ENCODE measurements around the gene CCL4.
"Not testable (repeated sequence)": the region's sequence is repeated elsewhere in the genome, so short reads cannot be mapped to it uniquely, and the experiment has no call there.

CCL4 gene

GRCh38 chr17:36092230-36092629 lies 11.4 kb upstream of the CCL4 start:
- Histone ChIP-seq H3K27ac (no peak overlapping the region), H3K4me3 (no peak overlapping the region)
- TF ChIP-seq, protein P1, sequence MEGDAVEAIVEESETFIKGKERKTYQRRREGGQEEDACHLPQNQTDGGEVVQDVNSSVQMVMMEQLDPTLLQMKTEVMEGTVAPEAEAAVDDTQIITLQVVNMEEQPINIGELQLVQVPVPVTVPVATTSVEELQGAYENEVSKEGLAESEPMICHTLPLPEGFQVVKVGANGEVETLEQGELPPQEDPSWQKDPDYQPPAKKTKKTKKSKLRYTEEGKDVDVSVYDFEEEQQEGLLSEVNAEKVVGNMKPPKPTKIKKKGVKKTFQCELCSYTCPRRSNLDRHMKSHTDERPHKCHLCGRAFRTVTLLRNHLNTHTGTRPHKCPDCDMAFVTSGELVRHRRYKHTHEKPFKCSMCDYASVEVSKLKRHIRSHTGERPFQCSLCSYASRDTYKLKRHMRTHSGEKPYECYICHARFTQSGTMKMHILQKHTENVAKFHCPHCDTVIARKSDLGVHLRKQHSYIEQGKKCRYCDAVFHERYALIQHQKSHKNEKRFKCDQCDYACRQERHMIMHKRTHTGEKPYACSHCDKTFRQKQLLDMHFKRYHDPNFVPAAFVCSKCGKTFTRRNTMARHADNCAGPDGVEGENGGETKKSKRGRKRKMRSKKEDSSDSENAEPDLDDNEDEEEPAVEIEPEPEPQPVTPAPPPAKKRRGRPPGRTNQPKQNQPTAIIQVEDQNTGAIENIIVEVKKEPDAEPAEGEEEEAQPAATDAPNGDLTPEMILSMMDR (IDR thresholded peaks at IDR 0.05) = no peak
- no peak for DNase-seq (ENCODE audit: low spot score)

- H3K27ac ChIP-seq; DNase-seq (ENCODE audit: low spot score); H3K4me3 ChIP-seq: not testable (repeated sequence)
Measured at GRCh38 chr17:36092715-36093114, 10.9 kb upstream of the CCL4 start.

GRCh38 chr17:36094232-36094631 lies 9.4 kb upstream of the CCL4 start:
- no peak for DNase-seq (ENCODE audit: low spot score)
- Histone ChIP-seq H3K4me3 (no peak overlapping the region), H3K27ac (no peak overlapping the region)
- TF ChIP-seq, protein P1 (IDR thresholded peaks at IDR 0.05) = no peak

DNA sequence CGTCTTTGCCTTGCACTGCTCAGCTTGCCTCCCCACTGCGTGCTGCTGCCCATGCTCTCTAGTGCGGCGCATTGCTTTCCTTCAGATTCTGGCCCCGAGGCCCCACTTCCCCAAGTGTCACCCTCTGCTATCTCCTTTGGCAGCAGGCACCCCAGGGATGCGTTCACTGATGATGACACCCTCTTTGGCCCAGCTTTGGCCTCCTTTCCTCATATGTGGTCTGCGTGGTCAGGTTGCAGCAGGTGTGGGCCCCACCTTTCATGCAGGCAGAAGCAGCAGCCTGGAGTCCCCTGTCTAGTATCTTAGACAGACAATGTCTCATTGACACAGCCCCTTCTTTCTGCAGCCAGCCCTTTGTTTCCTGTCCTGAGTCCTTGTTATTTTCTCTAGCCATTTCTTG lies 8.9 kb upstream of the CCL4 start:
- H3K4me3 ChIP-seq = no peak overlapping the region
- TF ChIP-seq, protein P1 (IDR thresholded peaks at IDR 0.05) = no peak
- H3K27ac ChIP-seq = no peak overlapping the region
- DNase-seq (ENCODE audit: low spot score) = no peak

DNA sequence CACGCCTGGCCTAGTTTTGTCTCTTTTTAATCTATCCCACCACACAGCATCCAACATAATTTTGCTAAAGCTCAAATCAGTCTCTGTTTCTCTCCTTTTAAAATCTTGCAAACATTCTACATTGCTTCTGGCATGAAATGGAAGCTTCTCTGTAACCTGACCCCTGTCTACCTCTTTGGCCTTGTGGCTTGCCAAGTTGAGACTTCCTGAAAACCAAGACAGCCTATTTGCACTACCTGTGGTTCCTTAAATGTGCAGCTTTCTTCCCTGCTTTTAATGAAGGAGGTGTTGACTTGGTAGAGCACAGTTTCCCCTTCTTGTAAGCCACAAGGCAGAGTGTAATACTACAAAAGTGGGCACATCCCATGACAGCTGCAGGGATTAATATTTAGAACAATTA lies 7.6 kb upstream of the CCL4 start:
- Histone ChIP-seq H3K4me3 (no peak overlapping the region), H3K27ac (no peak overlapping the region)
- DNase-seq (ENCODE audit: low spot score) = no peak
- TF ChIP-seq, protein P1 (IDR thresholded peaks at IDR 0.05) = no peak

GRCh38 chr17:36099004-36099403 lies 4.6 kb upstream of the CCL4 start:
- not testable (repeated sequence) for H3K27ac ChIP-seq; H3K4me3 ChIP-seq; DNase-seq (ENCODE audit: low spot score)

GRCh38 chr17:36104246-36104645 lies 619 bp downstream of the CCL4 start:
- H3K4me3 ChIP-seq; DNase-seq (ENCODE audit: low spot score); H3K27ac ChIP-seq: not testable (repeated sequence)

- no peak overlapping the region for H3K27ac ChIP-seq
- DNase-seq (ENCODE audit: low spot score) = no peak
- H3K4me3 ChIP-seq = no peak overlapping the region
- TF ChIP-seq, protein P1 (IDR thresholded peaks at IDR 0.05) = no peak
Measured at GRCh38 chr17:36104701-36105181, 1.1 kb downstream of the CCL4 start.

GRCh38 chr17:36105781-36106492 lies 2.3 kb downstream of the CCL4 start:
- Histone ChIP-seq H3K4me3 (no peak overlapping the region), H3K27ac (no peak overlapping the region)
- DNase-seq (ENCODE audit: low spot score) = no peak
- TF ChIP-seq, protein P1 (IDR thresholded peaks at IDR 0.05) = no peak
